IMR-90 (cell line): ENCODE results near the gene FOXO3B. TPM values are rescaled to one million over a fixed set of nuclear protein-coding genes. Genes with fewer than 3 reads are reported as not detected.
"Not testable (repeated sequence)": the region's sequence is repeated elsewhere in the genome, so short reads cannot be mapped to it uniquely, and the experiment has no call there.

Experiments
- ATAC-seq: fragments of 200-7000 bp; cut with Tn5 transposase; 2 replicates; pipeline ENCODE4 v1.9.1; 2020; ENCODE audit warnings: low read depth, mild to moderate bottlenecking, moderate library complexity
- BruUV-seq: library from RNA; stranded (reverse); fragments of 400-500 nt; replicated peaks from 2 replicates; lab custom pipeline; 2021; lab: Mats Ljungman, UMichigan
- CTCF ChIA-PET: fragments of 300-600 bp; formaldehyde crosslinking; extraction: SDS; loops from one replicate; lab custom pipeline; 2021; ENCODE audit warnings: antibody characterized with exemption; lab: Yijun Ruan, JAX
- POLR2A ChIA-PET: fragments of 300-600 bp; sonication (Branson Sonifier 250); formaldehyde crosslinking; loops from one replicate; lab custom pipeline; 2022; ENCODE audit warnings: antibody characterized with exemption; ENCODE audit not compliant: unreplicated experiment; lab: Charles Lee
- DNase-seq: peaks from one replicate; pipeline ENCODE4 v3.0.0; 2013
- H2AFZ ChIP-seq: replicated peaks from 2 replicates; pipeline ENCODE3; 2013; ENCODE audit warnings: low read length, mild to moderate bottlenecking; ENCODE audit not compliant: poor library complexity
- H2AK5ac ChIP-seq: 2 replicates; pipeline ENCODE4 v1.6.1; 2013; ENCODE audit warnings: low read depth, low read length, inconsistent platforms
- H2AK9ac ChIP-seq: replicated peaks from 2 replicates; pipeline ENCODE3; 2013; ENCODE audit warnings: mild to moderate bottlenecking, low read depth, low read length, moderate library complexity; ENCODE audit not compliant: poor library complexity
- H2BK120ac ChIP-seq: 2 replicates; pipeline ENCODE4 v1.6.1; 2013; ENCODE audit warnings: low read depth, low read length, inconsistent platforms
- H2BK15ac ChIP-seq: 3 replicates; pipeline ENCODE4 v1.6.1; 2013; ENCODE audit warnings: low read depth, low read length, inconsistent platforms
- H2BK20ac ChIP-seq: 2 replicates; pipeline ENCODE4 v1.6.1; 2013; ENCODE audit warnings: low read depth, mild to moderate bottlenecking, inconsistent platforms, low read length, moderate library complexity
- H2BK5ac ChIP-seq: 2 replicates; pipeline ENCODE4 v1.6.1; 2013; ENCODE audit warnings: mild to moderate bottlenecking, low read depth, low read length, inconsistent platforms; ENCODE audit not compliant: poor library complexity, severe bottlenecking
- H3K14ac ChIP-seq: replicated peaks from 2 replicates; pipeline ENCODE4 v1.6.1; 2013; ENCODE audit warnings: low read depth, low read length, inconsistent platforms
- H3K18ac ChIP-seq: 2 replicates; pipeline ENCODE4 v1.6.1; 2013; ENCODE audit warnings: low read depth, low read length, control low read depth
- H3K23ac ChIP-seq: 2 replicates; pipeline ENCODE4 v1.6.1; 2013; ENCODE audit warnings: low read depth, low read length, inconsistent platforms
- H3K27ac ChIP-seq: 2 replicates; pipeline ENCODE4 v1.5.1; 2013; ENCODE audit warnings: mild to moderate bottlenecking, control low read depth, low read length; ENCODE audit not compliant: insufficient read depth
- H3K27me3 ChIP-seq: 2 replicates; pipeline ENCODE4 v1.6.1; 2013; ENCODE audit warnings: low read length; ENCODE audit not compliant: control insufficient read depth, insufficient read depth
- H3K36me3 ChIP-seq: 2 replicates; pipeline ENCODE4 v1.6.1; 2013; ENCODE audit warnings: low read length, mixed read lengths; ENCODE audit not compliant: control insufficient read depth, insufficient read depth
- H3K4ac ChIP-seq: 2 replicates; pipeline ENCODE4 v1.6.1; 2013; ENCODE audit warnings: low read depth, low read length, inconsistent platforms
- H3K4me1 ChIP-seq: 2 replicates; pipeline ENCODE4 v1.6.1; 2013; ENCODE audit warnings: low read length, mixed read lengths; ENCODE audit not compliant: control insufficient read depth, insufficient read depth
- H3K4me2 ChIP-seq: 2 replicates; pipeline ENCODE4 v1.6.1; 2013; ENCODE audit warnings: low read depth, mild to moderate bottlenecking, control low read depth, low read length, moderate library complexity
- H3K4me3 ChIP-seq: 2 replicates; pipeline ENCODE4 v1.5.1; 2013; ENCODE audit warnings: low read depth, mild to moderate bottlenecking, control low read depth, low read length, moderate library complexity; ENCODE audit not compliant: insufficient read depth
- H3K56ac ChIP-seq: 2 replicates; pipeline ENCODE4 v1.6.1; 2013; ENCODE audit warnings: low read length, inconsistent platforms; ENCODE audit not compliant: insufficient read depth; ENCODE audit errors: extremely low read depth
- H3K79me1 ChIP-seq, 2 experiments: 2 replicates each; pipeline ENCODE4 v1.6.1; 2013; ENCODE audit warnings: low read length in 2 of 2, inconsistent platforms in 1 of 2, low read depth in 1 of 2
- H3K9ac ChIP-seq: 2 replicates; pipeline ENCODE4 v1.6.1; 2013; ENCODE audit warnings: low read depth, low read length, control low read depth
- H3K9me1 ChIP-seq: 2 replicates; pipeline ENCODE4 v1.6.1; 2013; ENCODE audit warnings: low read length, inconsistent platforms; ENCODE audit not compliant: insufficient read depth
- H3K9me3 ChIP-seq: 2 replicates; pipeline ENCODE4 v1.6.1; 2013; ENCODE audit warnings: low read length; ENCODE audit not compliant: control insufficient read depth, insufficient read depth
- H4K20me1 ChIP-seq: 2 replicates; pipeline ENCODE4 v1.6.1; 2013; ENCODE audit warnings: low read length, inconsistent platforms; ENCODE audit not compliant: insufficient read depth
- H4K5ac ChIP-seq: 2 replicates; pipeline ENCODE4 v1.6.1; 2013; ENCODE audit warnings: mild to moderate bottlenecking, low read depth, low read length, control low read depth
- H4K8ac ChIP-seq, 2 experiments: 2 replicates each; pipeline ENCODE4 v1.6.1; 2013; ENCODE audit warnings: low read depth in 2 of 2, low read length in 2 of 2, control low read depth in 1 of 2, inconsistent platforms in 1 of 2
- H4K91ac ChIP-seq: 2 replicates; pipeline ENCODE4 v1.6.1; 2013; ENCODE audit warnings: low read depth, low read length, inconsistent platforms; ENCODE audit not compliant: insufficient read depth
- USF2 ChIP-seq: fragments of 150-350 bp; IDR thresholded peaks from 2 replicates; pipeline ENCODE4 v1.6.1; 2017; ENCODE audit warnings: mild to moderate bottlenecking, antibody characterized with exemption, low read length, low read depth
- WGBS, 2 experiments: methylation state at CpG; one replicate each; pipeline versions ENCODE4 v1.1.5 to v1.1.7; 2013; ENCODE audit warnings: missing lambda C conversion rate in 2 of 2; ENCODE audit not compliant: insufficient read length in 1 of 2; ENCODE audit errors: extremely low coverage in 2 of 2; 5-methylcytosine and 5-hydroxymethylcytosine counted together
- dilution Hi-C: fragments of 300-500 bp; cut with HindIII; formaldehyde crosslinking; loops from one replicate; pipeline ENCODE4 v1.14.3; 2018; ENCODE audit warnings: low sequenced_read_pairs; ENCODE audit not compliant: unreplicated experiment
- in situ Hi-C: fragments of 300-500 bp; cut with MboI; formaldehyde crosslinking; loops from 3 replicates; pipeline ENCODE4 v1.14.3; 2019; ENCODE audit warnings: low sequenced_read_pairs, inconsistent platforms, mixed read lengths
- intact Hi-C: fragments of 100-400 bp; cut with micrococcal nuclease; formaldehyde crosslinking; loops from 2 replicates; pipeline ENCODE4 v1.10.0; 2022
- microRNA-seq, 2 experiments: library from miRNA; stranded (forward) in 1 of 2; unstranded in 1 of 2; fragments of 10-50 nt in 1 of 2; fragments of <30 nt in 1 of 2; gene quantifications in 1 of 2; microRNA quantifications in 1 of 2; one replicate each; pipeline versions ENCODE3 to v1.1.0; 2013 to 2020; ENCODE audit not compliant: insufficient read depth in 1 of 2, insufficient read length in 1 of 2, unreplicated experiment in 1 of 2
- polyA plus RNA-seq, 3 experiments: library from polyadenylated mRNA; depleted of rRNA; stranded (reverse); fragments of >200 nt; gene quantifications; 2 replicates each; pipeline ENCODE4 v1.2.3, GENCODE V29; 2012; ENCODE audit warnings: low replicate concordance in 1 of 3
- small RNA-seq, 5 experiments: library from RNA; depleted of rRNA; stranded (forward); fragments of <200 nt; gene quantifications; one replicate each; pipeline ENCODE3, GENCODE V24; 2012
- total RNA-seq: library from RNA; depleted of rRNA; stranded (reverse); fragments of >200 nt; gene quantifications from 2 replicates; pipeline ENCODE4 v1.2.3, GENCODE V29; 2012; rRNA removed

Gene FOXO3B
- total and polyA plus RNA-seq, 2 of the 4 experiments (the other 2 are of a cell fraction) = 5.4 to 5.6 TPM

GRCh38 chr17:18634550-18635263 lies 47.4 kb downstream of the FOXO3B start:
- dilution Hi-C loops, H4K5ac ChIP-seq, H2AK9ac ChIP-seq, H3K9me3 ChIP-seq, H3K79me1 ChIP-seq, H3K23ac ChIP-seq, DNase-seq, H3K27me3 ChIP-seq, H3K14ac ChIP-seq, H2AFZ ChIP-seq, H3K4me3 ChIP-seq, BruUV-seq, H3K4me2 ChIP-seq, intact Hi-C loops, H2BK5ac ChIP-seq, H3K18ac ChIP-seq, H3K4me1 ChIP-seq, H3K36me3 ChIP-seq, H3K9me1 ChIP-seq, H2BK120ac ChIP-seq, H2AK5ac ChIP-seq, in situ Hi-C loops, H2BK15ac ChIP-seq, H2BK20ac ChIP-seq, H3K56ac ChIP-seq, H3K27ac ChIP-seq, H4K20me1 ChIP-seq, CTCF ChIA-PET, POLR2A ChIA-PET, H3K9ac ChIP-seq, H3K4ac ChIP-seq, H4K91ac ChIP-seq, H4K8ac ChIP-seq: not testable (repeated sequence)
- 16% methylated on average over 12 of the region's 56 CpGs; no CpG with 5 or more reads in 1 of the 2 experiments for WGBS, 2 experiments
- peak; percentile 82 for ATAC-seq
- peak; percentile 19; the same call in 1 of the 2 replicates for TF ChIP-seq USF2

Small RNA genes within 50 kb of the gene (microRNA-seq; reads per million reads assigned to microRNA genes)
- gene AC026271.2 (ENCODE audit: insufficient read depth, insufficient read length) = not detected
- gene AC026271.4 (ENCODE audit: insufficient read depth, insufficient read length) = not detected

Small RNA genes within 50 kb of the gene (small RNA-seq; reads per million reads assigned to genes)
- gene AC026271.2 (0 reads per million in 5 experiments), gene AC026271.4 (0 reads per million in 5 experiments)

Other genes starting within 250 kb of the FOXO3B start
- gene LGALS9C, start 205.5 kb downstream of the FOXO3B start, total RNA-seq = not detected in 2 replicates
- not detected in 2 replicates for gene LGALS9C, start 205.5 kb downstream of the FOXO3B start, polyA plus RNA-seq (2012; rRNA removed)
- gene TBC1D28, start 37.9 kb downstream of the FOXO3B start, total RNA-seq = not detected in 2 replicates
- gene TBC1D28, start 37.9 kb downstream of the FOXO3B start, polyA plus RNA-seq (2012; rRNA removed) = not detected in 2 replicates
- not detected in 2 replicates for gene FBXW10, start 61.7 kb upstream of the FOXO3B start, total RNA-seq
- not detected in 2 replicates for gene FBXW10, start 61.7 kb upstream of the FOXO3B start, polyA plus RNA-seq (2012; rRNA removed)
- gene TVP23B, start 98.9 kb upstream of the FOXO3B start, total RNA-seq = 35.7 and 99.2 TPM in 2 replicates
- gene TVP23B, start 98.9 kb upstream of the FOXO3B start, polyA plus RNA-seq (2012; rRNA removed) = 21.3 and 30.9 TPM in 2 replicates
- 28.1 and 35.3 TPM in 2 replicates for gene PRPSAP2, start 175.8 kb upstream of the FOXO3B start, total RNA-seq
- 19.1 and 22.9 TPM in 2 replicates for gene PRPSAP2, start 175.8 kb upstream of the FOXO3B start, polyA plus RNA-seq (2012; rRNA removed)